GM21786 (cell line): Measurements from ENCODE around the gene DSCAM.

ENCODE experiments used
- ATAC-seq: cut with Tn5 transposase; IDR thresholded peaks from one replicate; pipeline ENCODE4 v1.9.1; 2021; ENCODE audit not compliant: unreplicated experiment

The DSCAM gene

DNA sequence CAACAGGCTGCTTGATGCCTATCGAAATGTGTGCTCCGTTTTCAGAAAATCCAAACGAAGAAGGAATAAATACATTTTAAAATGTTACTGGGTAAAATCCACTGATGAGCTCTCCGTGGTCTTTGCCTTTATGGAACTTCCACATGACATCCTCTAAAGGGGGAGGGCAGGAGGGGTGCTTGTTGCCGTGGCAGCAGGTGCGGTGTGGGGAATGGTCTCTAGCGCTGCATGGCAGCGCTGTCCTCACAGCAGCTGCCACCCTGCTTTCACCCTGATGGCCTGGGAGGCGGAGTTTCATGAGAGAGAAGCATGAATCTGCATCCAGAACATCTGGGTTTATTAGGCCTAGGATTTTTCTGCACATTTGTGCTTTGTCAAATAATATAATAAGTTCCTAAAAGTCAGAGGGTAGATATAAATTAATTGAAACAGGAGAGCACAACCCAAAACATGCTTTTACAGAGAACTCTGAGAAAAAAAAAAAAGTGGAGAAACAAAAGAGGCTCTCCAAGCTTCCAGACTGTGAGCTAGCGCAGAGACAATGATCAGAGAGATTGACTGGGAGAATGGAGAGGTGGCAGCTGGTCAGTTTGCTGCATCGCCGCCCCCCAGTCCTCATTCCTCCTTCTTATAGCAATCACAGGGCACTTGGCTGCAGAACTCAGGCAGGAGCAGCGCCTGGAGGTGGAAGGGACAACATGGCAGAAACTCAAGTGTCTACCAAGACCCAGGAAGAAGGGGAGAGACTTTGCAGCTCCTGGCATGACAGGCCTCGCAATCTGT, 228.6 kb downstream of the DSCAM start:
- no peak for ATAC-seq

DNA sequence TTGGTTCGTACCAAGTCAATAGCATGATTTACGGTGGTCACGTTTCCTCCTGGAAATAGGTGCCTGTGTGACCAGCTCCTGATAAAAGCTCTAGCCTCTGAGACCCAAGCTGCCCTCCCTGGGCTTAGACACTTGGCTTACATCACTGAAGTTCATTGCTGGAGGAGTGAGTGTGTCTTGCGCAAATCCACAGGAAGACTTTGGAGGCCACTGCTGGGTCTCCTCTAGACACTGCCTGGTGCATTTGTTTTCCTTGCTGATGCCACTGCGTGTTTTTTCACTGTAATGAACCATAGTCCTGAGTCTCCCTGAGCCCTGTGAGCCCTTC, 230.6 kb downstream of the DSCAM start:
- ATAC-seq, result no peak

DNA sequence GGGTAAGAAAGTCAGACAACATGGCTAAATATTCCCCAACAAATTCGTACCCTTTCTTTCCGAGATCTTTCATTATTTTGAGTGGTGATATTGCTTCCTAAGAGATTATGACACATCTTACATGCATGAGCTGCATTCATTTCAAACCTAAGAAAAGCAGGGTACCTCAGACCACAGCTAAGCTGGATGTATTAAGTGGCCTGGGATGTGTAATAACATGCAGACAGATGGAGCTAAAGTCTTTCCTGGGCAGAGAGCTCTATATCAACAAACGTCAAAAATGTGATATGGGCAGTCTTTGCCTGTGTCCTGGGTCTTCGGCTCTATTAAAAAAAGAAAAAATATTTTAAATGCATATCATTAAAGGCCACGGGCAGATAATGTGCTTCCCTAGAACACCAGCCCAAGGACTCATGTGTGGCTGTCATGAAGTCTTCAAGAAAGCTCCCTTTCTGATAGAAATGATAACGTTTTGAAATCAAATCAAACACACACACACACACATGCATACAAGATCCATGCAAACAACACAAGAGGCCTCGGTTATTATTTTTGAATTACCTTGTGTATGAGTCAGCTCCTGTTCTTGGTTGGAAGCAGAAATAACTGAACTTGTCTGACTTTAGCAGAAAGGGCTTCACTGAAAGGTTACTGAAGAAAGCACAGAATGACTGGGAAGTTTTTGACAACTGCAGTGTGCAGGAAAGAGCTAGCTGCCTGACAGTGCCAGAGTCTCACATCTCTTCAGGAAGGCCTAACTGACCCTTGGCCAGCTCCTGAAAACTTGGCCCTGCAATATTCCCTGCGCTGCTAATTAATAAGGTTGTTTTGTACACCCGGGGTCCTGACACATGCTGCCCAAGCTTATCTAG, 231.2 kb downstream of the DSCAM start:
- no peak for ATAC-seq

DNA sequence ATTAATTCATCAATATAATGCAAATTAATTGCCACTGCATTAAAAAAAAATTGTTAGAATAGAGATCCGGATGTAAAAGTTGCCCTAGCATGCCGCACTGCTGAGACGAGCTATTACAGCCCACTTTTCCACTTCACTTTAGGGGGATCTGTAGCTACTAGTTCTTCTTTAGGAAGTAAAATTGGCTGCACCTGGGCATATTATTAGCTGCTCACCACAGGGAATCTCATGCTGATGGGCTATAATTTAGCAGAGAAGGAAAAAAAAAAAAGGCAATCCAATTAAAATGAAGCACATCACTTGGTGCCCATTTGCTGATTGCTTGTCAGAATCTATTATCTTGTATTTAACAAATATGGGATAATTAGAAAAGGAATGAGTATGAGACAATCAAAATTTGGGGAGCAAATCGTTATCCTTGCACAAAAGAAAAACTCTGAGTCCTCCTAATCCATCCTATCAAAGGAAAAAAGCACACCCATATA, 233.4 kb downstream of the DSCAM start:
- no peak for ATAC-seq

DNA sequence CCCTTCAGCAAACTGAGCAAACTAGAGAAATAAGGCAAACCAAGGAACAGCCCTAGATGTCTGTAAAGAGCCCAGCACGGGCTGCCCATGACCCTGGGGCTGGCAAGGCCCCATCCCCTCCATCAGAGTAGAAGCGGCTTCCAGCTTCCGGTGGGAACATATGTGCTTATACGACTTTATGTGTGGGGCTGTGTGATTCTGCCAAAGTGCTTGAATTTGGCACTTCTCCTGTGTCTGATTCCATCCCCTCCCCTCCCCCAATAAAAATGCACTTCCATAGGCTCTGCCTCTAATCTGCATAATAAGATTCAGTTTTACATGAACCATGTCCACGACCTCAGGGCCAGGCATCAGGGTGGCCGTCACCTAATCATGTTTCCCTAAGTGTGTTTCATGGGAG, 236.6 kb downstream of the DSCAM start:
- no peak for ATAC-seq

DNA sequence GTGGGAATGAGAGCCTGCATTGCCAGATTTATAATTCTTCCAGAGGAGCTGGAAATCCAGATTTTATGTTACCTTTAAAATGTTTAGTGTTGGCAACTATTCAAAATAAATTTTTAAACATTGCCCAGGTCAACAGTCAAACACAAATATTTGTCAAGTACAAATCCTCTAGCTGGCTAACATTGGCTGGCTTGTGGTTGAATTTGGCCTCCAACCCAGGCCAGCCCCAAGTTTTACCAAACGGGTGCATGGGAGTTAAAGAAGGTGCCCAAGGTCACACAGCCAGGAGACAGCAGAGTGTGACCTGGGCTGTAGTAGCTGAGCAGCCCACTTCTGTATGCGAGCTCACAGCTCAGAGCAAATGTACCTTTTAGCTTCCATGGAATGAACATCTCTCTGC, 240.6 kb downstream of the DSCAM start:
- ATAC-seq, result no peak

DNA sequence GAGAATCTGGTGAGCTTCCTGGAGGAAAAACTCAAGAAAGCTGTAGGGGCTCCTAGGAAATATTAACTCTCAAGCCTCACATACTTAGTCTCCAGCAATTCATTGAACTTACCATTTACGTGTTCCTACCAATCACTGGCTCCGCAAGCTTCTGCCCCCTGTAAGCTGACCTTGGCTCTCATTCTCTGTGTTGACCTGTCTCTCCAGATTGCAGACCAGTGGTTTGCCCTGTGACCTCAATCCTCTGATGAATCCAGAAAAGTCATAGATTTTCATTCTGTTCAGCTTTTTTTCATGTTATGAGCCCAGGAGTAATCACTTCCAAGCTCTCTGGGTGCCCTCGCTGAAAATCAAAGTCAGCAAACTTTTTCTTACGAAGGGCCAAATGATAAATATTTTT, 241.9 kb downstream of the DSCAM start:
- ATAC-seq, result no peak

DNA sequence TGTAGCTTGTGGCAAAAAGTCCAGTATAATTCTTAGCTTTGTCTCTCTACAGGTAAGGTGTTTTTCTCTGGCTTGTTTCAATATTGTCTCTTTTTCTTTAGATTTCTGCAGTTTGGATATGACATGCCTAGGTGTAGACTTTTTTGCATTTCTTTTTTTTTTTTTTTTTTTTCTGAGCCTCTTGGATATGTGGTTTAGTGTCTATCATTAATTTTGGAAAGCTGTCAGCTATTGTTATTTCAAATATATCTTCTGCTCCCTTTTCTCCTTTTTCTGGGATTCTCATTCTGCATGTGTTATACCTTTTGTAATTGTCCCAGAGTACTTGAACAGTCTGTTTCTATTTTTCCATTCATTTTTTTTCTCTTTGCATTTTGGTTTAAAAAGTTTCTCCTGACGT, 243.2 kb downstream of the DSCAM start:
- no peak for ATAC-seq

DNA sequence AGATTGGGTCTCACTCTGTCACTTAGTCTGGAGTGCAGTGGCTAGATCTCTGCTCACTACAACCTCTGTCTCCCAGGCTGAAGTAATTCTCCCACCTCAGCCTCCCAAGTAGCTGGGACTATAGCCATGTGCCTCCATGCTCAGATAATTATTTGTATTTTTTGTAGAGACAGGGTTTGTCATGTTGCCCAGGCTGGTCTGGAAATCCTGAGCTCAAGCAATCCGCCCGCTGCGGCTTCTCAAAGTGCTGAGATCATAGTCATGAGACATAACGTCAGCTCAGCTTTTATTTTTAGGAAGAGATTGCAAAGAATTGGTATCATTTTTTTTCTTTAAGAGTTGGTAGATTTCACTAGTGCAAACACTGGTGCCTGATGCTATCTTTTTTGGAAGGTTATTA, 244.9 kb downstream of the DSCAM start:
- no peak for ATAC-seq

DNA sequence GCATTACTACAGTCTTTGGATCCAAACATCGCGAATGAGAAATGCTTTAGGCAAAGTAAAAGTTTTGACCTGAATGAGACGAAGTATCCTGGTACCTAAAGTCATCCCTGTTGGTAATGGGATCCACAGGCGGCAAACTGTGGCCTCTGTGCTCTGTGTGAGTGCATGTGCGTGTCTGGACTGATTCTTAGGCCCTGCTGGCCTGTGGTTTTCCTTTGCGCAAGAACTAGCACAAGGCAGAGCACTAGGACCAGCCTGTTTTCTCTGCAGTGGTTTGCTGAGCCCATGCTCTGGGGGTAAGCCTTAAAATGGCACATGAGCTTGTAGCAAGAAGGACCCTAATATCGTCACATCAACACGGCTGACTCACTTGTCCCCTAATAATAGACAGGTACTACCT, 251.2 kb downstream of the DSCAM start:
- no peak for ATAC-seq

DNA sequence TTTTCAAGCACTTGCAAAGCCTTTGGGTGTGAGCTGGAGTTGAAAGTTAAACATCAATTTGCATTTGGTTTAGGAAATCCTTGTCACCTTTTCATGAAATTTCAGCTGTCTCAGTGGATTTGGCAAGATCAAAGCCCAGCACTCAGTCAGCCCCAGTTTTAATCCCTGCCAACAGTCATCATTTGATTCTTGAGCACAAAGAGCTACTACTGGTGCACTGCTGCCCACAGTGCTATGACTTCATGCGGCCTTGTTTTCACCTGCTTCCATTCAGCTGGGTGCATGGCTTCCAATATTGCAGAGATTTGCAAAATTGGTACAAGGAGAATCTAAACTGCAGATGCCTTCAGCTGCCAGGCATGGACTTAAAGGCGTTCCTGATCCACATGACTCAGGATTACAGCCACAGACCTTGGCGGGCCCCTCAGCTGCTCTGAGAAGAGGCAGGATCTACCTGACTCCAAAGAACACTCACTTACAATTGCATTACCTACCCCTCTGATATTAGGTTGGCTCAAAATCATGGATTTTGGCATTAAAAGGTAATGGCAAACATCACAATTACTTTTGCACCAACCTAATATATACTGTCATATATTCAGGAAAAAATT, 259.1 kb downstream of the DSCAM start:
- ATAC-seq, result no peak

DNA sequence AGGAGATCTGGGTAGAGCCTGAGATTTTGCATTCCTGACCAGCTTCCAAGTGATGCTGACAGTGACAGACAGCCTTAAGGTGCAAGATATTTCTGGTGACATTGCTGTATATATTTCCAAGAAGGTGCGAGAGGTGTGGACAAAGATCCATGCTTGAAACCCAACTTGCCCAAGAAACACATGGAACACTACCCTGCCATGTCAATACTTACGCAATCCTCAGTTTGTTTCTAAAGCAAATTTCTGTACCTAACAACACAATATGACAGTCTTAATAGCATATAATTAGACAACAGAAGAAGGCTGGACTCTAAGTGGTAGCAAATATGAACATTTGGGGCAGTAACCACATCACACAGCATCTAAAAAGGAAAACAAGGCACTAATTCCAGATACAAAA, 260.4 kb downstream of the DSCAM start:
- ATAC-seq, result no peak

DNA sequence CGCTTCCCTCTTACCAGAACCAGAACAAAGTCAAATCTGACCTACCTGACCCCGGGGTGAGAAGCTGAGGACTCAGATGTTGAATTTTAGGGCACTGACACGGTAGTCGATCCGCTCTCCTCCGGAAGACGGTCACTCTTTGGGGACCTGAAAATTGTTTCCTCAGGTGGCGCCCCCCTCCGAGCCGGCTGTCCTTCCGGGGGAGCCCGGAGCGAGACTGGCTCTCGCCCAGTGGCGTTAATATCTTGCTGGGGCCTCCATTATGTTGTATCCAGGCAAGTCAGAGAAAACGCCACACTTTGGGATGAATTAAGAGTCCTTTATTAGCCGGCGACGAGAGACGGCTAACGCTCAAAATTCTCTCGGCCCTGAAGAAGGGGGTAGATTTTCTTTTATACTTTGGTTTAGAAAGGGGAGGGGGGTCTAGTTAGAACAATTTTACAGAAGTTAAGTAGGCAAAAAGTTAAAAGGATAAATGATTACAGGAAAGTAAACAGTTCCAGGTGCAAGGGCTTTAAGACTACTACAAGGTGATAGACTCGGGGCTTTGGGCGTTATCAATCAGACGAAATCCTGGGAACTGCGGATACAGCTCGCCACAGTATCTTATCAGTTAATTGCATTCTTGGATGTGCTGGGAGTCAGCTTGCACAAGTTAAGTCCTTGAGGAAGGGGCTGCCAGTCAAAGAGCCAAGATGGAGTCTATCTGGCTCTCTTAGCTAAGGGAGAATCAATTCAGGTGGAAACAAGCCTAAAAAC, 269.5 kb downstream of the DSCAM start:
- ATAC-seq, result no peak

DNA sequence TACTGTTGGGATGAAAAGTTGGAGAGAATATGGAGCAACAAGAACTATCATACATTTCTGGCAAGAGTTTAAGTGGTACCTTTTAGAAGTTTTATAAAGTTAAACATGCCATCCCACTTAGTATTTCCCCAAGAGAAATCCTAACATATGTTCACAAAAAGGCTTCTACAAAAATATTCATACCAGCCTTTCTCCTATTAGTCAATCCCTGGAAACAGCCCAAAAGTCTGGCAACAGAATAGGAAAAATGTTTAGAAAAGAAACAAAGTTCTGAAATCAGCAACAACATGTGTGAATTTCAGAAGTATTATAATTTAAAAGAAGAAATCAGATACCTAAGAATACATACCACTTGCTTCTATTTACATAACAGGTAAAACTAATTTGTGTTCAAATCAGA, 271.0 kb downstream of the DSCAM start:
- no peak for ATAC-seq

DNA sequence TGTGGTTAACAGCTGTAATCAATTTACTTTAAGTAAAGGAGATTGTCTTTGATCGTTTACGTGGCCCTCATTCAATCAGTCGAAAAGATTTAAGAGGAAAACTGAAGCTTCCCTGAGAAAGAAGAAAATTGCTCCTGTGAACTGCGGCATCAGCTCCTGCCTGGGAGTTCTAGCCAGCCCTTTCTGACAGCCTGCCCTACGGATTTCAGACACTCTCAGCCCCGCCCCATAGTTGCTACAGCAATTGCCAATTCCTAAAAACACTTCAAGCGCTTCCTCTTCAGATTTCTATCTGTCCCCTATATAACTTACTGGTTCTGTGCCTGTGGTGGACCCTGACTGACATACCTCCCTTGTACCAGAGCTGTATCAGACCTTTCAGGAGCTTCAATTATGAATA, 277.6 kb downstream of the DSCAM start:
- no peak for ATAC-seq

DNA sequence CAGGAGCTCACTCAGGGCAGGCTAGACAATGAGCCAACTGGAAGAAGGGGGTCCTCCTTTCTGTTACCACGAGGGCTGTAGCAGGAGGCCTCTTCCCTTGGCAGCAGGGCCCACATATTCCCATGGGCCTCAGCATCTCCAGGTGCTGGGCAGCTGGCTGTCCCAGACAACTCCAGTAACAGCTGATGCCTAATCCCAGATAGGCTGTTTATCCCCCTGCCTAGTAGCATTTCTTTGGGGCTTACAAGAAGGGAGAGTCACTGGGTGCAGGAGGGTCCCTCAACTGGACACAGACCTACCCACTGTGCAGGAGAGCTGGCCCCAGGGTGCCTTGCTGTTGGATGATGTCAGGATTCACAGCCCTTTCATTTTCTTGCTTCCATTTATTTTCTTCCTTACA, 278.2 kb downstream of the DSCAM start:
- no peak for ATAC-seq

DNA sequence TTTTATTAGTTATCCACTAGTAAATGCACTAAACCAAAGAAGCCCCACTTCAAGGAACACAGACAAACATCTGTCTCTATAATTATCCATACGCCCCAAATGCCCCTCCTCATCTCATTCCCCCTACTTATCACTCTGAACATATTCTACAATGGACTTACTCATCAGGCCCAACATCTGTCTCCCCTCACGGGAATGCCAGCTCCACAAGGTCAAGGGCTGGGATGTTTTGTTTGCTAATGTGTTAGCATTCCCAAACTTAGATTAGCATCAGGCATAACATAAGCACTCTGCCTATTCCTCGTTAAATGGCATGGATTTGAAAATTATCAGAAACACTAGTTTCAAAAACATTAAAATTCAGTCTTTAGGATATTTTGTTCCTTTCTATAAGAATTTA, 279.5 kb downstream of the DSCAM start:
- no peak for ATAC-seq

DNA sequence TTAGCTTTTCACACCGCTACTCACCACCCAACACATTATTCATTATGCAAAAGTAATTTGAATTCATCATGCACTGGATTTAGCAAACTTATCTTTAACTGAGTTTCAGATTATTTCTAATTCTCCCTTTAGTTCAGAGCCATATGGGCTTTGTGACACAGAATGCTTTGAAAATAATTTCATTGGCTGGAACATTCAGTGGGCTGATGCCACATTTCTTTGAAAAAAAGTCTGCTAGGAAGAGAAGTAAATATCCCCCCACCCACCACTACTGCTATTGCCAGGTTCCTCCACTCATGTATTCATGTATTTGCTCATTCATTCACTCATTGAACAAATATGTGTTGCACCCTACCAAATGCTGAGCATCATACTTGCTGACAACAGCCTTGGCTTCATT, 280.5 kb downstream of the DSCAM start:
- no peak for ATAC-seq

DNA sequence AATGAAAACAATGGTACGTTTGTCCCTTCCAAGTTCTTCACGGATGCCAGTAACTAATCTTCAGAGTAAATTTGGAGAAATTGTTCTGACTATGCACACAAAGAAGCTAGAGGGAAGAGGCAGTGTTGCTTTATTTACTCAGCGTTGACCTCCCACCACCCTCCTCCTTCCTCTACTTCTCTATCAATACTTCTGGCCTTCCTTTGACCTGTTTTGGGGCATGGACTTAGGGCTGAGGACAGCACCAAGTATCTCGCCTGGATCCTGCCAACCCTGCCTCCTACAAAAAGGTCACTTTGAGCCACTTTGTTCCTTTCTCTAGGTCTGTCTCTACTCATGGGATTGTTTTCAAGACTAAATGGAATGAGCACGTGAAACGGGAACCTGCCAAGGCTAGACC, 282.6 kb downstream of the DSCAM start:
- no peak for ATAC-seq

DNA sequence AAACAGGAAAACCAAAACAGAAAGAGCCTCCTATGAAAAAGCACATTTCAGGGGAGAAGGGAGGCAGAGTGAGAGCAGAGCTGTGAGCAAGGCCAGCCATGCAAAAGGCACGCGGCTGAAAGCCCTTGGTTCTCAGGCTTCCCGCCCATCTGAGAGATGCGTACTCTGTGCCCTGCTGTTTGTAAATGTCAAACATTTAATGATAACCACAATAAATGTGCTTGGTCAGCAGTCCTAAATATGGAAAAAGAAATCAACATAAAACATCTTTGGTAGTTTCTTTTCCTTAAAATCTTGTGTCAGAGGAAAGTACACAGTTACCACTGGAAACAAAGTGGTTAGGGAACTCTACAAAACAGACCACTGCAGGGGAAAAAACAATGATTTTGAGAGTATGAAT, 283.1 kb downstream of the DSCAM start:
- no peak for ATAC-seq
